Renal pelvis (tissue), 4 donors: ENCODE measurements around the gene NAALADL2. TPM values are rescaled to one million over a fixed set of nuclear protein-coding genes. Genes with fewer than 3 reads are reported as not detected.
A peak's percentile ranks its signal among the peaks of the same experiment; 100 is the strongest.
"Not testable (repeated sequence)": the region's sequence is repeated elsewhere in the genome, so short reads cannot be mapped to it uniquely, and the experiment has no call there.

ENCODE experiments used
- DNase-seq: peaks from one replicate; pipeline ENCODE4 v3.0.0-alpha.2; 2013
- polyA plus RNA-seq, 3 donors: library from polyadenylated mRNA; unstranded; fragments of 120-200 nt; gene quantifications; one replicate each; pipeline ENCODE4 v1.2.1, GENCODE V29; 2013; ENCODE audit not compliant: insufficient read length in 3 of 3

NAALADL2 gene
- polyA plus RNA-seq, 3 donors = 16.0 to 21.3 (median 17.7) TPM

DNA sequence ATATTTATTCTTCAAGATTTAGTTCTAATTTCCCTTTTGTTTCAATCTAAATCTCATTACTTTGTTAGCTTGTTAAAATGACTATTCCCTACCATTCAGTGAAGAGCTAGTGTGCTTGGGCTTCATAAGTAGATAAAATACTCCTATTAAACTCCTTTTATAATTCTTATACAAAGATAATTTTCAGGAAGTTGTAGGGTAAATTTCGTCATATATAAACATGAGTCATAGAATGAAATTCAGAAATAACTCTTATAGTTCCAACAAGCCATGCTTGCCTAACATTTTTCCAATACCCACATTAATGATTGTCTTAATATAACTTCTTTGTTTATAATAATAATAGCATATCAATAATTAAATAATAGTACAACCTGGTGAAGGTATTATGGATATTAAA lies 407.3 kb downstream of the NAALADL2 start:
- DNase-seq = no peak

DNA sequence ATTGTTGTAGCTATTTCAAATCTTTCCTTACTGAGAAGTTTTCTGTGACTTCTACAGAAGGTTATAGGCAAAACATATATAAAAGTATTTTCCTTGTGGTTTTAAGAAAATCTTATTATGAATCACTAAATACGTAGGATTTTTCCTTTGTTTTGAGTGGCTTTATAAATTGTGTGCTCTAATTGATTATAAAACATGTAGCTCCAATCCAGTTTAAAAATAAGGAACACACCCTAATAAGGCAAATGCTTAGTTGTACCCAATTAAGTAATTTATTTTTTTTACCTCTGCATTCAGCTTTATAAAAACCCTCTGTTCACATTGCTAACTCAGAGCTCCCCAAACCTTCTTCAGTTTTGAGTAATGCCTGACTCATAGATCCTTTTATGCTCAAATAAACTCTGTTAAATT lies 408.0 kb downstream of the NAALADL2 start:
- DNase-seq = no peak

DNA sequence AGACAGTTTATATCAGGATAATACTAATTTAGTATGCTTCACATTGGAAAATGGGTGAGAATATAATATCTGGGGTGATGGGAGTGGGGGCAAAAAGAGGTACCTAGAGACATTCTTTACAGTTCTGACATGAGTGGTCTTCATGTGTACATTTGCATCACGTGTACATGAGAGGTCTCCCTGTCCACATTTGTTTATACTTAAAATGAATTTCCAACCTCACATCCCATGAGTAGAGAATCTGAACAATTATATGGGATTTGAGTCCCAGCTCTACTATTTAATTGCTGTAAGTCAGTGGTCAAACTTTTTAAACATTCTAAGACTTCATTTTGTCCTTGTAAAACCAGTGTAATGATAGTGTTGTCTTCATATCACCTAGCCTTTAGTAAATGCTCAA lies 408.4 kb downstream of the NAALADL2 start:
- no peak for DNase-seq

DNA sequence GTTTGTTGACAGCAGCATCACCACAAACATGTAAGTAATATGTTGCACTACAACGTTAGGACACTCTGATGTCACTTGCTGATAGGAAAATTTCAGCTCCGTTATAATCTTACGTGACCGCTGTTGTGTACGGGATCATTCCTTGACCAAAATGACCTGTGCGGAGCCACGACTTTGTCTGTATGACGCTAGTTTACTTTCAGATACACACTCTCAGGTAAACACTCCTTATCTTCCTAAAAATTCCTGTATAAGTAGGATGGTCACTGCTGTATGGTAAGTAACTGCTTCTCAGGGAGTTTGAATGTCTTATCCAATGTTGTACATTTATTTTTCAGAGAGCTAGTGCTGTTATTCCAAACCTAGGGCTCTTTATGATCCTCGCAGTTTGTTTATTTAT lies 410.3 kb downstream of the NAALADL2 start:
- no peak for DNase-seq

DNA sequence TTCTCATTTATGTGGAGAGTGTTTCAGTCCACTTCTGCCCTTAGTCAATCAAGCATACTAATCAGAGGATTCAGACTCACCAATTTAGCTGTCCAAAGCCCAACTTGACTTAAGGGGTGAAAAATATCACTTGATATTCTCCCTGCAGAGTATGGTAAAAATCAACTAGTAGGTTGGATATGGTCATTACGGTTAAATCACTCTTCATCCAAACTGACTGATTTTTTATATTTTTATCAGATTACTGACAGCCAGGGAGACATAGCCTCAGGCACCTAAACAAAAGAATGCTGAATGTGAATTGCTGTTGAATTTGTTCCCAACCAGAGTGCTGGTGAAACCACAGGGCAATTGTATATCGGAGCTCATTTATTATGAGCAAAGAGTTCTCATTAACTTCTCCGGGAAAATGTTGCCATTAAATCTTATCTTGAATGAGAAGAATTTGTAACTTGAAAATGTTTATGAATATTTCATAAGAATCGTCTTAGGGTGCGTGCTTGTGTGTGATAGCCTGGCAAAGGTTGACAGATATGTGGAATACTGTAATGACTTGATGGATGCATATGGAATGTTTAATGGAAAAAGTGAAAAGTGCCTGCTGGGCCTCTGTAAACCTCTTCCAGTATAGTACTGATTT lies 411.2 kb downstream of the NAALADL2 start:
- DNase-seq = no peak

DNA sequence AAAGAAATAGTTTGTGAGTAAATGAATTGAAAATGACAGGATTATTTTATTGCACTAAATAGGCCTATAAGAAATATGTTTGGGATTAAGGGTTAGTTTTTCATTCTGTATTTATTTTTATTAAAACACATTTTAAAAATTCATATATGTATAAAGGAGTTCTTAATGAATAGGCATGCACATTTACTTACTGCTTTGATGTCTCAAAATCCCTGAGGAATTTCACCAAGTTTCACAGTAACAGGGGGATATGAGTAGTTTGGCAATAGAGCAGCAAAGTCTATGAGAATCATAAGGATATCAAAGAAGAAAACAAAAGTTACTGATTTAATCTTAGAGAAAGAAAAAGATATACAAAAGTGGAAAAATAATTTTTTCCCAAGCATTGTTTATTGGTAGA lies 411.7 kb downstream of the NAALADL2 start:
- DNase-seq = no peak

DNA sequence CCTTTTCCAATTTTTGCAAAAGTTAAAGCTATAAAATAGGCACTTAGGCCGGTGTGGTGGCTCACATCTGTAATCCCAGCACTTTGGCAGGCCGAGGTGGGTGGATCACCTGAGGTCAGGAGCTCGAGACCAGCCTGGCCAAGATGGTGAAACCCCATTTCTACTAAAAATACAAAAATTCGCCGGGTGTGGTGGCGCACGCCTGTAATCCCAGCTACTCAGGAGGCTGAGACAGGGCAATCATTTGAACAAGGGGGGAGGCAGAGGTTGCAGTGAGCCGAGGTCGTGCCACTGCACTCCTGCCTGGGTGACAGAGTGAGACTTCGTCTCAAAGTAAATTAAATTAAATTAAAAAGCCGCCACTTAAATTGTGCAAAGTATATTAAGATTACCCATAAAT lies 412.3 kb downstream of the NAALADL2 start:
- DNase-seq = not testable (repeated sequence)

DNA sequence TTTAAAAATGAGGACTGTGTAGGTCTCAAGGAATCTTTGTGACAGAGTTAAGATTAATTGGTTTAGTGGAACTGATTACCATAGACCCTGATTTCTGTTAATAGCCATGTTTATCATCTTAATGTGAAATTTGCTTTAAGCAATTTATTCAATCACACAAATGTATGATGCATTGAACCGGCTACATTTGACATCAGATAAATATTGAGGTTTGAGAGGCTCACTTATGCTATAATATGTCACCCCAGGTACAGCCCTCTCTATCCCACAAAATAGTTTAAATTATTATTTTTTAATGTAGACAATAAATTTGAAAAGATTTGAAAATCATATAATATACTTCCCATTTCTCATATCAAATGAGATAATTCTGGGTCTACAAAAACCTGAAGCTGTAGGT lies 413.3 kb downstream of the NAALADL2 start:
- DNase-seq = no peak

DNA sequence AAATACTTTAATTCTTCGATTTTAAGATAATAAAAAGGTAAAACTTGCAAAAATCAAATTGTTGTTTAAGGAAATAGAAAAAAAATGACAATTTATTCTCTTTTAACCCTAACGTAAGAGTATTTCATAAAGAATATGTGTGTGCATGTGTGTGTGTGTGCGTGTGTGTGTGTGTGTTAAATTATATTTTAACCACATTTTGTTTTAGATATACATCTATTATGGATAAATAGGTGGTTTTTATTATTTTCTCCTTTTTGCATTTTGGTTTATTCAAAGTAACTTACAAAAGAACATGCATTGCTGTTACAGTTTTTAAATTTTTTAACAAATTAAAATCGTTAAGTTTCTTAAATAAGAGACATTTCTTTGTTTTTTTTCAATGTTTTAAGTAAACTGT lies 414.4 kb downstream of the NAALADL2 start:
- DNase-seq = no peak

DNA sequence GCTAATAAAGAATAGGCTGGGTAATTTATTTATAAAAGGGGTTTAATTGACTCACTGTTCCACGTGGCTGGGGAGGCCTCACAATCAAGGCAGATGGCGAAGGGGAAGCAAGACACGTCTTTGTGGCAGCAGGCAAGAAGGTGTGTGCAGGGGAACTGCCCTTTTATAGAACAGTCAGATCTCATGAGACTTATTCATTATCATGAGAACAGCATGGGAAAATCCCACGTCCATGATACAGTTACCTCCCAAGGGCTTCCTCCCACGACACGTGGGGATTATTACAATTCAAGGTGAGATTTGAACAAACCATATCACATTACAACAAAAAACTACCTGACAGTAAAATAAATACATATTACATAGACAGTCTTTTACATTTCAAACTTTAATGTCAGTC lies 414.9 kb downstream of the NAALADL2 start:
- DNase-seq = no peak

DNA sequence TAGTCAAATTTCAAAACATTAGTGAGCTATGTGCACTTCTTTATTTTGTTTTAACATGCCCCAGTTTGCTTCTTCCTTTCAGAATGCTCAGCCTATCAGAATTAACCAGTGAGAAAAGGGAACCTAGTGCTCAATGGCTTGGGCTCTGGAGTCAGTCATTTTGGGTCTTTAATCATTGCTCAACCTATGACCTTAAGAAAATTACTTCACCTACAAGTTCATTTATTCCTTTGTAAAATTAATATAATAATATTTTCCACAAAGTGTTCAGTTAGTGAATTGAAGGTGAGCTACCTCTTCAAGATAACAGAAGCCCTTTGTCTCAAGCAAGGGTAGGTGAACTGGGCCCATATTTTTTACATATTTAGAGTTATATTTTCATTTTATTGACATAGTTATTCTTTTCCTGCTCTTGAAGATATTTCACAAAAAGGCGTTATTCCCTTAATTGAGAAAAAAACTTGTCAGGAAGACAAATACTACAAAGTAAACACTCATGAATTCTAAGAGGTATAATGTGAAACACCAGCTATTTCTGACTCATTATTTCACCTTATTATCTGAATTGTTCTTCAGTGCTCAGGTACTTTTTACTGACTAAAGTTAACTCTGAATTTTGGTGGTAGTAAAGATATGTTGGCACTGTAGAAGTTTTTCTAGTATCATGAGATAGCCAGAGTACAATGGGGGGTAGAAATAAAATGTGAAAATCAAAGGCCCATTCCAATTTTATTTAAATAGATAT lies 415.5 kb downstream of the NAALADL2 start:
- DNase-seq = no peak

DNA sequence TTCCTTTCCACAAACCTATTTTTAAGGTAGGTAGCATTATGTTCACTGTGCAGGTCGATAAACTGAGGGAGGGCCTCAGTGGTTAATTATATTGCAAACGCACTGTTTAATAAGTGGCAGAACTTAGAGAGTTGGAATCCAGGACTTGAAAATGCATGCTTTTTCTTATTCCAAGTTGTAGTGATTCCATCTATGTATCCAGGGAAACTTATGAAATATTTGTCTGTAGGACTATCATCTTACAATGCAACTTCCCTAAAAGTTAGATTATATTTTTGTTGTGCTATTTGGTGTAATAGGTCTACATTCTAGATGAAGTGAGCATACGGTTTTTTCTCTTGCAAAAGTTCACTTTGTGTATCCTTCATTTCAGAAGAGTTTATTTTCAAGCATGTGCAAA lies 419.5 kb downstream of the NAALADL2 start:
- DNase-seq = no peak

DNA sequence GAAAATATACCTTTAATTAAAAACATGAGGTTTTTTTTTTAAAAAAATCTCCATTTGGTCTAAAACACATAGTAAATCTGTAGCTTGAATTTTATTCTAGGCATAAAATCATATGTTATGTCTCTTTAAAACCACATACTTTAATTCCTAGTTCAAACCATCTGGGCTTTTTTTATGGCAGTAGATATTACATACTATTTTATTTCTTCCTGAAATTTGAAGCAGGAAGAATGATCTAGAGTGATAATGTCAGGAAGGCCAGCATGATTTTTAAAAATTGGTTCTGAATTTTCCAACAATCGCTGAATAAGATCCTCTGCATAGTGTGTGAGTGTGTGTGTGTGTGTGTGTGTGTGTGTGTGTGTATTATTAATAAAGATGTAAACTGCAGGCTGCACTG lies 420.3 kb downstream of the NAALADL2 start:
- DNase-seq = no peak

DNA sequence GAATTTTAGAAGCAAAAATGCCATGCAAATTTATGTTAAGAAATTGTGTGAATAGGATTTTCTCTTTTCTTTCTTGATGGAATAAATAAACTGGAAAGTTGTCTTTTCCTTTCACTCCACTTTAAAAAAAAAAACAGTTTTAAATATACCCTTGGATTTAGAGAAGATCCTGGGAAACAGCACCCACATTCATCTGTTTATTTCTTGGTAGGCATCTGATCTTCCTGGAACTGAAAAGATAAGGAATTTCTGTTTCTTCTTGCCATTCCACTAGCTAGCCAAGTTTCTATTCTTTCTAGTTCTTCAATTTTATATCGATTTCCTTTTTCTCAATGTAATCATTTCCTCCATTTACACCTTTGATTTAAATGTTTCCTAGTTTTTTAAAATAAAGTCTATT lies 420.8 kb downstream of the NAALADL2 start:
- no peak for DNase-seq

DNA sequence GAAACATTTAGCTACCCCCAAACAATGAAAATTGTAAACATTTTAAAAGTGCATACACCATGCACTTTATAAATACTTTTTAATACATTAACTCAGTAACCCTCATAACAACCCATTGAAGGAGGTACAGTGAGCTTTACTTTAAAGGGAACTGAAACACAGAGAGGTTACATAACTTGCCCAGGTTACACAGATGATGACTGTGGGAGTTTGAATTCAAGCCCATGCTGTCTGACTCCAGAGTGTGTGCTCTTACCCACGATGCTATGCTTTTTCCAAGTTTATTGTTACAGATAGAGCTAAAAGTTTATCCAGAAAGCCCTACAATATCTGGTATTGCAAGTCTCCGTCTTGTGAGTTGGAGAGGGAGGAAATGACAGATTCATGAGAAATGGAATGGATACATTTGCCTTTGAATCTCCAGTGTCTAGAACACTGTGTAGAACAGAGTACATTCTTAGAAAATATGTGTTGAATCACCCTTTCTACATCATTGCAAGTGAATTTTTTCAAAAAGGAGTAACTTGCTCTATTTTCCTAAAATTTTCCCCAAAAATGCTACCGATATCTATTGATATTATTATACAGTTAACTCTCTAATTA lies 428.3 kb downstream of the NAALADL2 start:
- no peak for DNase-seq

DNA sequence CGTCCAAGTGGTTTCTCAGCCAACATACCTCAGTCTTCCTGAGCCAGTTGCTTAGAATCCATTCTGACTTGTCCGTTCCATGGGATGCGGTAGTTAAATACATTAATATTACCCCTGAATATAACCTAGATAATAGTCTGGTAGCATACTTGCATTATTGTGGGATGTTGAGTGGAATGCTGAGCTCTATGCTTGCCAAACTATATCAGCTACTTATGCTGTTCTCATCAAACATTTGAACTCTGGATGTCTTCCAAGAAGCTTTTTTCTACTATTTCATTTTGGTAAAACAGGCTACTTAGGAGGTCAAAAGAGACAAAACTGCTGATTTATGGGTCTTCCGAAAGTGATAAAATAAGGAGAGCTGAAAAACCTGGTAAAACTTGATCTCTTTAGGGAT lies 429.5 kb downstream of the NAALADL2 start:
- peak; percentile 33 for DNase-seq

DNA sequence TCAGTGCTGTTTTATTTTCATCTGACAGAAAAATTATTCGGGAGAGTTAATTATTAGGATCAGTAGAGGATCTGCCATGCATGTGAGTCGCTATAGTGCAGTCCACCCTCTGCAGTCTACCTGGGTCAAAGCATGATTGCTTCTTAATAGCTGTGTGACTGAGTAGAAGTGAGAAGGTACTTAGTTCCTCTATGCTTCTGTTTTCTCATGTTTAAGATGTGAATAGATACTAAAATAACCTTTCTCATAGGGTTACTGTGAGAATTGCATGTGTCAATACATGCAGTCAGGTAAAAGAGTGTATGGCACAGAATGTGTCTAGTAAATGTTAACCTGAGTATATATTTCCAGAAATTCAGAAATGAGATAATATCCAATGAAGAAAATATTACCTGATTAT lies 435.7 kb downstream of the NAALADL2 start:
- DNase-seq = no peak

DNA sequence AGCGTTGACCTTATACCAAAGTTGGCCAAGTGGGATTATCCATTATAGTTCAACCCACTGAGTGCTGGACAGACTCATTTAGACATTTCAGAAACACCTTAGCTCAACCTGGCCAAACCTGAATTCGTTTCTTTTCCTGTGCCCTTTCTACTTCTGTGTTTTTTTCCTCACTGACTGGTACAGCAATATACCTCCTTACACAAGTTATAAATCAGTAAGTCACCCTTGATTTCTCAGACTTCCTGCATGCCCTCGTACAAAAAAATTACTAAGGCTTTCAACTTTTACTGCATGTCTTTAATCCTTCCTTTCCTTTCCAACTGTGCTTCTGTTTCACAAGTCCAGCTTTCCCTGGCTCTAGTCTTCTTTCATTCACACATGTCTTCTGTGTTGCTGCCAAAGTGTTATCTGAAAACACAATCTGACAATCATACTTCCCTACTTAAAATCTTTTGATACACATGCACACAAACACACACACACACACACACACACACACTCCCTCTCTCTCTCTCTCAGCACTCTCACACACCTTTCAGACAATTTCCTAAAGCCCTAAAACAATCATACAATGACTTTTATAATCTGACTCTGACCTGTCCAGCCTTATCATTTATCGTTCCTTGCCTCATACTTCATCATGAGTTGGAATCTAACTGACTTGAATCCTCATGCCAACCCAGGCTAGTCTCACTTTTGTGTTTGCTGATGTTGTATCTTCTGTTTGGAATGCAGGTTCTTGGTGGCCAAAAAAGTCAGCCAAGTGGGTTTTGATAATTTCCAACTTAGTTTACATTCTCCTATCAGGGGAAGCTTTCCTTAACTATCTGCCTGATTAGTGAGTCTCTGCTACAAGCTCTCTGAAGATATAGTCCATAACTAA lies 436.4 kb downstream of the NAALADL2 start:
- DNase-seq = no peak

DNA sequence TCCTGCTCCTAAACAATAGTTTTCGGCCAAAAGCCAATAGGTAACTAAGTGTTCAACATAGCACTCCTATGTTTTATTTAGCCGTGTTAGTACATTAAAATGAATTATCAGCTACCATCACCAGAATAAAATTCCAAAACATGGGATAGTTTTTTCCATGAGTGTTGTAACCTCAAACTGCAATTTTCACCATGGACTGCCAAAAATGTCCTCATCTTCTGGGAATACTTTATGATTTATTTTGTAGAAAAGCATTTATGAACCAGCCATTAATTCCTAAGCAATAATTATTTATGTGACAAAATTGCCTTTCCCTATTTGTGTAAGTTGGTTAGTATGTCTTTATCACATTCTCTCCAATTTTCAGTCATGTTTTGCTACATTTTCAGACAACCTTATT lies 438.1 kb downstream of the NAALADL2 start:
- no peak for DNase-seq

DNA sequence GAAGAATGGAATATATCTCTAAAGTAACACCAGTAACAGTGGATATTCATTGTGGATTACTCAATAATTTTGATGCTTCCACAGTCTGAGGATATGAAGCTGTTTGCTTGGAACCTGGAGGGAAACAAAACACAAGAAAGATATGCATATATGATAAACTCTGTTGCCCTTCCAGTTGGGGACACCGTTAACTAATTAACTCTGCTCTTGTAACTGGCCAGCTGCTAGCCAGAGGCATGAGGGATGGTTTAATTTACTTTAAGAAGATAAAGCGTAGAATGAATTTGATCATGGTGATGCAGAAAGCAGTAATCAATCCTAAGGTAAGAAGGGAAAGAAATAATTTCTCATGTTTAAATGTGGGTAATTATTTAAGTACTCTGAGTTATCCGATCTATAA lies 442.6 kb downstream of the NAALADL2 start:
- DNase-seq = no peak

DNA sequence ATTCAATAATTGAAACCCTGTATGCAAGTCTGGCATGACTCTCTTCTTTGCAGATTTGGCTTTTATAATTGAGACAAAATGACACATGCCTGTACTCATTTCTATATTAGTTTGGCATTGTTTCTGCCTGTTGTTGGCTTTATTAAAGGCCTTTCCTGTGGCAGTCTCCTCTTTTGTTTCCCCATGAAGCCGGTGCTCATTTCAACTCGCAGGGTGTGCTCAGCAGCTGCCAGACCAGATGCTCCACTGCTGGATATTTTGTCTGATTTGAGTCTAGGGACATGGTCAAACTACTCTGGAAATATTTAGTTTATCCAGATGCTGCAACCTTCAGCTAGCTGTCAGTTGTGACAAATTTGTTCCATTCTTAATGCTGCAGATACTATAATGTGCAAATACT lies 445.3 kb downstream of the NAALADL2 start:
- DNase-seq = no peak

DNA sequence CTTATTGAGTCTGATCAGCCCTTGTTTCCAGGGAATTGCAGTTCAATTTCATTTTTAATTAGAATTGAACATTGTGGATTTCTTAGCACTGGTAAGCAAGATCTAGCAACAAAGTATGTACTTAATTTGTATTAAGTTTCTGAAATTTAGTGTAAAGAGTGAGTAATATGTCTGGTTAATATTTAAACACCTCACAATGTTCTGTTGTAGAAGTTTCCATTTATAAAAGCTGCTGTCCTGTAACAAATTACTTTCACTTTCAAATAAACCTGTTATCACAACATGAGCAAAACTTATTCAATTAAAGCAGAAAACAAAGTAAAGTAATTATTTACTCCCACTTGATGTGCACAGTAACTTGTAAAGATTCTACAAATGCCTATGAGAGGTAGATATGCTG lies 448.5 kb downstream of the NAALADL2 start:
- no peak for DNase-seq

DNA sequence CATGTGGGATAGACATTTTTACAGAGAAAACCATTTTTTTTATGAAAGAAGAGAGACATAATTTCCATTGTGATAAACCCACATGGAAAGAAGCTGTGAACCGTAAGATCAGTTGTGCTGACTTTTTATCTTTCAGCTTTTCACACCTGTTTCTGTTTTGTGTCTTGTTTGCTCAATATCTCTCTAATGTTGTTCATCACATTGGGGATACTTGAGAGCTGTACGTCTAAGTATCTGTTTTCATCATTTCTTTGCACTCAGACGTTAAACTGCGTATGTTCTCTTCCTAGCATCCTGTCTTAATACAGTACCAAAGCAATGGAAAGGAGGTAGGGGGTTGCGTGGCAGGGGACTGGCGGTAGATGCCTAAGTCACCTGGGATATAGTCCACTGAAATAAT lies 449.0 kb downstream of the NAALADL2 start:
- no peak for DNase-seq
